ENCODE results near the gene APOL3.

DNA sequence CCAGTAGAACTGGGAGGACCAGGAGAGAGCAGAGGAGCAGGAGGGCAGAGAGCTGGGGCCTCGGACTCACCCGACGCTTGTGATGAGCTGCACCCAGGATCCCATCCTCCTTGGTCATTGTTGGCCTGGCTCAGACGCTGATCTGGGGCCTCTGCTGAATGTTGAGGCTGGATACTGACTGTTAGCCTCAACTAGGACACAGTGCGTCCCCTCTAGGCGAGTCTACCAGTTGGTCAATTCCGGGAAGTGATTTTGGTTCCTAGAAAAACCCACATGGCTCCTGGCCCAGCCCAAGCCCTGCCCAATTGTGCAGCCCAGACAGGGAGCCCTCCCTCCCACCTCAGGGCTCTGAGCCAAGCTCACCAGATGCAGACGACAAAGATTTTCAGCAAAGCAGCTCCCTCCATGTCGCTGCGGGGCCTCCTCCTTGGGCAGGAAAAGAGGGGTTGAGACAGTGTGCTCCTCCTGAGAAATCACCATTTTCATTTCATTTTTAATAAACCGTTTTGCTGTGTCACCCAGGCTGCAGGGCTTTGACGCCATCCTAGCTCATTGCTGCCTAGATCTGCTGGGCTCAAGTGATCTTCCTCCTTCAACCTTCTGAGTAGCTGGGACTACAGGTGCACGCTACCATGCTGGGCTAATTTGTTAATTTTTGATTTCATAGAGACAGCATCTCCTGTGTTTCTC, 41.2 kb upstream of the APOL3 start, which contains the start of gene APOL4:
- no peak for TF ChIP-seq HCFC1 (IDR thresholded peaks at IDR 0.05; ENCODE audit: low read length)
- no peak for TF ChIP-seq MYC (IDR thresholded peaks at IDR 0.05; ENCODE audit: insufficient read depth, insufficient read length, insufficient replicate concordance, low read length, severe bottlenecking)
- no peak for TF ChIP-seq POLR2A (IDR thresholded peaks at IDR 0.05; ENCODE audit: low read depth, low read length)
- TF ChIP-seq KDM1A (IDR thresholded peaks at IDR 0.05; ENCODE audit: borderline replicate concordance) = no peak
- TF ChIP-seq TCF7 (IDR thresholded peaks at IDR 0.05; ENCODE audit: borderline replicate concordance) = no peak
- TF ChIP-seq, protein P1, sequence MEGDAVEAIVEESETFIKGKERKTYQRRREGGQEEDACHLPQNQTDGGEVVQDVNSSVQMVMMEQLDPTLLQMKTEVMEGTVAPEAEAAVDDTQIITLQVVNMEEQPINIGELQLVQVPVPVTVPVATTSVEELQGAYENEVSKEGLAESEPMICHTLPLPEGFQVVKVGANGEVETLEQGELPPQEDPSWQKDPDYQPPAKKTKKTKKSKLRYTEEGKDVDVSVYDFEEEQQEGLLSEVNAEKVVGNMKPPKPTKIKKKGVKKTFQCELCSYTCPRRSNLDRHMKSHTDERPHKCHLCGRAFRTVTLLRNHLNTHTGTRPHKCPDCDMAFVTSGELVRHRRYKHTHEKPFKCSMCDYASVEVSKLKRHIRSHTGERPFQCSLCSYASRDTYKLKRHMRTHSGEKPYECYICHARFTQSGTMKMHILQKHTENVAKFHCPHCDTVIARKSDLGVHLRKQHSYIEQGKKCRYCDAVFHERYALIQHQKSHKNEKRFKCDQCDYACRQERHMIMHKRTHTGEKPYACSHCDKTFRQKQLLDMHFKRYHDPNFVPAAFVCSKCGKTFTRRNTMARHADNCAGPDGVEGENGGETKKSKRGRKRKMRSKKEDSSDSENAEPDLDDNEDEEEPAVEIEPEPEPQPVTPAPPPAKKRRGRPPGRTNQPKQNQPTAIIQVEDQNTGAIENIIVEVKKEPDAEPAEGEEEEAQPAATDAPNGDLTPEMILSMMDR (IDR thresholded peaks at IDR 0.05 in 2 of 3, conservative IDR thresholded peaks at IDR 0.05 in 1 of 3; ENCODE audit: control insufficient read depth in 2 of 3, extremely low read depth in 1 of 3, insufficient read depth in 1 of 3, low read depth in 3 of 3, low read length in 3 of 3) = no peak
- TF ChIP-seq CHD4 (IDR thresholded peaks at IDR 0.05) = no peak
- TF ChIP-seq CBFB (IDR thresholded peaks at IDR 0.05; ENCODE audit: low read depth) = no peak
- TF ChIP-seq CHD1 (IDR thresholded peaks at IDR 0.05; ENCODE audit: low read depth, low read length) = no peak
- TF ChIP-seq MYB (IDR thresholded peaks at IDR 0.05; ENCODE audit: borderline replicate concordance, low read depth, low read length) = no peak
